HL-60 (cell line): ENCODE measurements around the gene HPD.
A peak's percentile ranks its signal among the peaks of the same experiment; 100 is the strongest.

Experiments
- DNase-seq, 2 experiments: peaks; one replicate each; pipeline ENCODE4 v3.0.0-alpha.2; 2010 to 2020; ENCODE audit warnings: low read depth in 1 of 2, low spot score in 1 of 2
- H3K27ac ChIP-seq: fragments of 250-450 bp; sonication (Bioruptor Pico); replicated peaks from 2 replicates; pipeline ENCODE4 v1.5.1; 2020; ENCODE audit warnings: mild to moderate bottlenecking, moderate library complexity
- H3K27me3 ChIP-seq: fragments of 250-450 bp; sonication (Bioruptor Pico); 2 replicates; pipeline ENCODE4 v1.5.1; 2021; ENCODE audit warnings: mild to moderate bottlenecking, moderate library complexity; ENCODE audit not compliant: insufficient read depth, poor library complexity, severe bottlenecking
- H3K4me3 ChIP-seq: replicated peaks from 2 replicates; pipeline ENCODE4 v1.5.1; 2011; ENCODE audit warnings: mild to moderate bottlenecking, control low read depth, low read length; ENCODE audit not compliant: insufficient read depth
- CTCF ChIP-seq: IDR thresholded peaks from one replicate; pipeline ENCODE4 v1.5.1; 2011; ENCODE audit warnings: low read length, control low read depth, inconsistent platforms; ENCODE audit not compliant: insufficient read depth
- GABPA ChIP-seq: IDR thresholded peaks from 2 replicates; pipeline ENCODE4 v1.6.1; 2012; ENCODE audit warnings: low read depth
- POLR2AphosphoS5 ChIP-seq: IDR thresholded peaks from 2 replicates; pipeline ENCODE4 v1.6.1; 2012; ENCODE audit warnings: low read depth
- SPI1 ChIP-seq: IDR thresholded peaks from 2 replicates; pipeline ENCODE4 v1.6.1; 2012; ENCODE audit warnings: low read depth, mild to moderate bottlenecking, borderline replicate concordance
- TF ChIP-seq, protein P1 (sequence below): IDR thresholded peaks from 2 replicates; pipeline ENCODE4 v1.6.1; 2012; ENCODE audit warnings: low read depth; ENCODE audit not compliant: insufficient replicate concordance

The HPD gene

GRCh38 chr12:121843236-121843982 lies 15.2 kb downstream of the HPD start:
- Histone ChIP-seq H3K4me3 (no peak overlapping the region), H3K27ac (no peak overlapping the region; the same call in 1 of the 2 replicates), H3K27me3 (no peaks in the 10 kb centered on the region)
- TF ChIP-seq, protein P1, sequence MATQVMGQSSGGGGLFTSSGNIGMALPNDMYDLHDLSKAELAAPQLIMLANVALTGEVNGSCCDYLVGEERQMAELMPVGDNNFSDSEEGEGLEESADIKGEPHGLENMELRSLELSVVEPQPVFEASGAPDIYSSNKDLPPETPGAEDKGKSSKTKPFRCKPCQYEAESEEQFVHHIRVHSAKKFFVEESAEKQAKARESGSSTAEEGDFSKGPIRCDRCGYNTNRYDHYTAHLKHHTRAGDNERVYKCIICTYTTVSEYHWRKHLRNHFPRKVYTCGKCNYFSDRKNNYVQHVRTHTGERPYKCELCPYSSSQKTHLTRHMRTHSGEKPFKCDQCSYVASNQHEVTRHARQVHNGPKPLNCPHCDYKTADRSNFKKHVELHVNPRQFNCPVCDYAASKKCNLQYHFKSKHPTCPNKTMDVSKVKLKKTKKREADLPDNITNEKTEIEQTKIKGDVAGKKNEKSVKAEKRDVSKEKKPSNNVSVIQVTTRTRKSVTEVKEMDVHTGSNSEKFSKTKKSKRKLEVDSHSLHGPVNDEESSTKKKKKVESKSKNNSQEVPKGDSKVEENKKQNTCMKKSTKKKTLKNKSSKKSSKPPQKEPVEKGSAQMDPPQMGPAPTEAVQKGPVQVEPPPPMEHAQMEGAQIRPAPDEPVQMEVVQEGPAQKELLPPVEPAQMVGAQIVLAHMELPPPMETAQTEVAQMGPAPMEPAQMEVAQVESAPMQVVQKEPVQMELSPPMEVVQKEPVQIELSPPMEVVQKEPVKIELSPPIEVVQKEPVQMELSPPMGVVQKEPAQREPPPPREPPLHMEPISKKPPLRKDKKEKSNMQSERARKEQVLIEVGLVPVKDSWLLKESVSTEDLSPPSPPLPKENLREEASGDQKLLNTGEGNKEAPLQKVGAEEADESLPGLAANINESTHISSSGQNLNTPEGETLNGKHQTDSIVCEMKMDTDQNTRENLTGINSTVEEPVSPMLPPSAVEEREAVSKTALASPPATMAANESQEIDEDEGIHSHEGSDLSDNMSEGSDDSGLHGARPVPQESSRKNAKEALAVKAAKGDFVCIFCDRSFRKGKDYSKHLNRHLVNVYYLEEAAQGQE, result no peak
- TF ChIP-seq SPI1, result peak; percentile 40; the same call in 1 of the 2 replicates
- DNase-seq, result no peak

DNA sequence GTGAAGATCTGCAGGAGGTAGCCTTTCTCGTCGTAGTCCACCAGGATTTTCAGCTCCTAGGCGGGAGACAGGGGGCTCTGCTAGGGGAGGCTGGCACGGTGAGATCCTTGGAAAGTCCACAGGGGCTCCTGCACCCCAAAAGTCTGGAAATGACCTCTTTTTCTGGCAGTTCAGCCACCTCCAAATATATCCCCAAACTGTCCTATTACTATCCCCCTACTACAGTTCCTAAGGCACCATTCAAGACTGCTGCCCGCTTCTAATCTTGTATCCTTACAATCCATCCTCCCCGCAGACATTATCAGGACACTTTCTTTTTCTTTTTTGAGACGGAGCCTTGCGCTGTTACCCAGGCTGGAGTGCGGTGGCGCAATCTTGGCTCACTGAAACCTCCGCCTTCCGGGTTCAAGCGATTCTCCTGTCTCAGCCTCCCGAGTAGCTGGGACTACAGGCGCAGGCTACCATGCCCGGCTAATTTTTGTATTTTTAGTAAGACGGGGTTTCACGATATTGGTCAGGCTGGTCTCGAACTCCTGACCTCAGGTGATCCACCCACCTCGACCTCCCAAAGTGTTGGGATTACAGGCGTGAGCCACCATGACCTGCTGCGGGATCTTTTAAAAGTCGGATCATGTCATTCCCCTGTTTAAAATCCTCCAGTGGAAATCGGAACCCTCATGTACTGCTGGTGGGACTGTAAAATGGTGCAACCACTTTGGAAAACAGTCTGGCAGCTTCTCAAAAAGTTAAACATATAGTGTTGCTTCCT lies 18.5 kb downstream of the HPD start:
- Histone ChIP-seq H3K4me3 (peak overlapping the region; percentile 88), H3K27ac (peak overlapping the region; percentile 81), H3K27me3 (no peaks in the 10 kb centered on the region)
- no peak for TF ChIP-seq GABPA
- no peak for TF ChIP-seq CTCF
- DNase-seq, result peak in 1 of 2 experiments; percentile 82

DNA sequence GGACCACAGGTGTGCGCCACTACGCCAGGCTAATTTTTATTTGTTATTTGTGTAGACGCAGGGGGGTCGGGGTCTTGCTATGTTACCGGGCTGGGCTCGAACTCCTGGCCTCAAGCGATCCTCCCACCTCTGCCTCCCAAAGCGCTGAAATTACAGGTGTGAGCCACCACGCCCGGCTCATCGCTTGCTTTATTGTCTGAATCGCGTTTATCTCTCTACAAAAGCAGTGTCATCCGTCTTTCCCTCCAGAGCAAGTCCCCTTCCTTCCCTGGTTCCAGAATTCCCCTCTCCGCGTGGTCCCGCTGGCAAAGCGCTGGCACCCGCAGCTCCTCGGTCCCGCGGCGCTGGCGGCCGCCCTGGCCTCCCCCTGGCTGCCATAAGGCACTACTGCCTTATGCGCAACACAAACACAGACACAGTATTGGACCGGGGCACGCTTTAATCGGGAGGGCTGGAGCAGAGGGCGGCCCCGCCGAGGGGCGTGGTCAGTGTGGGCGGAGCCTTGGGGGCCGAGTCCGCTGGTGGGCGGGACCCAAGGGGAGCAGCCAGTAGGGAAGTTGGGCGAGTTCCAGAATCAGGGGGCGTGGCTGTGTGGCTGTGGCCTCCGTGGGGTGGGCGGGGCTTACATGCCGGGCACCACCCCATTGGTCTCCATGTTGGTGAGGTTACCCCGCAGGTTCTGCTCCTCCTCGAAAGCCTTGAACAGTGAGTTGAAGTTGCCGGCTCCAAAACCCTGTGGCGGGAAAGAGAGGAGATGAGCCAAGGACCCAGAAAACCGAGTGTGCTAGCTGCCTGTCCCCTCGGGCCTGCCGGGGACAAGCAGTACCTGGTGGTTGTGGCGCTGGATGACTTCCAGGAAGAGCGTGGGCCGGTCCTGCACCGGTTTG lies 19.3 kb downstream of the HPD start:
- no peaks in the 10 kb centered on the region for H3K27me3 ChIP-seq
- peak overlapping the region; percentile 81 for H3K27ac ChIP-seq
- DNase-seq, result peak; percentile 97 to 99
- no peak for TF ChIP-seq GABPA
- TF ChIP-seq SPI1, result peak; percentile 74; the same call in 1 of the 2 replicates
- TF ChIP-seq CTCF, result no peak
- TF ChIP-seq, protein P1, result no peak
- peak overlapping the region; percentile 88 for H3K4me3 ChIP-seq

- TF ChIP-seq CTCF (no peak), SPI1 (no peak), GABPA (no peak), POLR2AphosphoS5 (no peak)
- TF ChIP-seq, protein P1, result no peak
- Histone ChIP-seq H3K4me3 (no peak overlapping the region), H3K27ac (no peak overlapping the region), H3K27me3 (no peaks in the 10 kb centered on the region)
- DNase-seq, result no peak
These were observed 20.5 kb downstream of the HPD start for GRCh38 chr12:121838126-121838525.
